Activated CD8-positive, alpha-beta memory T cell treated with anti-CD3 and anti-CD28 coated beads, Interleukin-2, amount 50 U/mL, for 24 hours (primary cell): ENCODE results near the gene ARFGAP1.
"Not testable (repeated sequence)": the region's sequence is repeated elsewhere in the genome, so short reads cannot be mapped to it uniquely, and the experiment has no call there.

Experiments
- DNase-seq: peaks from one replicate; pipeline ENCODE4 v3.0.0-alpha.2; 2020; ENCODE audit errors: extremely low read depth

Gene ARFGAP1

GRCh38 chr20:63240004-63240403 lies 32.6 kb upstream of the ARFGAP1 start:
- no peak for DNase-seq

GRCh38 chr20:63241272-63241671 lies 31.3 kb upstream of the ARFGAP1 start:
- DNase-seq, result no peak

GRCh38 chr20:63242736-63243135 lies 29.9 kb upstream of the ARFGAP1 start:
- no peak for DNase-seq

GRCh38 chr20:63243604-63244247 lies 28.9 kb upstream of the ARFGAP1 start:
- no peak for DNase-seq

GRCh38 chr20:63244468-63244867 lies 28.1 kb upstream of the ARFGAP1 start:
- no peak for DNase-seq

- no peak for DNase-seq
Measured at GRCh38 chr20:63246490-63247288, 25.9 kb upstream of the ARFGAP1 start.

GRCh38 chr20:63247671-63248228 lies 24.9 kb upstream of the ARFGAP1 start:
- DNase-seq, result no peak

- DNase-seq, result no peak
Measured at GRCh38 chr20:63248835-63249591, 23.6 kb upstream of the ARFGAP1 start.

GRCh38 chr20:63249891-63250290 lies 22.7 kb upstream of the ARFGAP1 start:
- no peak for DNase-seq

- DNase-seq, result not testable (repeated sequence)
Measured at GRCh38 chr20:63251350-63251749, 21.3 kb upstream of the ARFGAP1 start.

- no peak for DNase-seq
Measured at GRCh38 chr20:63252284-63252711, 20.3 kb upstream of the ARFGAP1 start.

- DNase-seq, result no peak
Measured at GRCh38 chr20:63253065-63253437, 19.6 kb upstream of the ARFGAP1 start.

- no peak for DNase-seq
Measured at GRCh38 chr20:63253438-63254231, 19.0 kb upstream of the ARFGAP1 start.

GRCh38 chr20:63254232-63254605 lies 18.4 kb upstream of the ARFGAP1 start, which contains the start of gene NKAIN4:
Gene NKAIN4, minus strand, starts transcription at chr20:63254463. Its CDS starts 13 bp downstream, at chr20:63254450.
- DNase-seq, result no peak

GRCh38 chr20:63254606-63255384 lies 17.8 kb upstream of the ARFGAP1 start:
- DNase-seq, result no peak

GRCh38 chr20:63255931-63256704 lies 16.5 kb upstream of the ARFGAP1 start:
- no peak for DNase-seq

- DNase-seq, result no peak
Measured at GRCh38 chr20:63256954-63257353, 15.7 kb upstream of the ARFGAP1 start.

- no peak for DNase-seq
Measured at GRCh38 chr20:63257629-63258028, 15.0 kb upstream of the ARFGAP1 start.

GRCh38 chr20:63258781-63259180 lies 13.8 kb upstream of the ARFGAP1 start:
- no peak for DNase-seq
